ENCODE data around the gene ZNF750.

The ZNF750 gene

DNA sequence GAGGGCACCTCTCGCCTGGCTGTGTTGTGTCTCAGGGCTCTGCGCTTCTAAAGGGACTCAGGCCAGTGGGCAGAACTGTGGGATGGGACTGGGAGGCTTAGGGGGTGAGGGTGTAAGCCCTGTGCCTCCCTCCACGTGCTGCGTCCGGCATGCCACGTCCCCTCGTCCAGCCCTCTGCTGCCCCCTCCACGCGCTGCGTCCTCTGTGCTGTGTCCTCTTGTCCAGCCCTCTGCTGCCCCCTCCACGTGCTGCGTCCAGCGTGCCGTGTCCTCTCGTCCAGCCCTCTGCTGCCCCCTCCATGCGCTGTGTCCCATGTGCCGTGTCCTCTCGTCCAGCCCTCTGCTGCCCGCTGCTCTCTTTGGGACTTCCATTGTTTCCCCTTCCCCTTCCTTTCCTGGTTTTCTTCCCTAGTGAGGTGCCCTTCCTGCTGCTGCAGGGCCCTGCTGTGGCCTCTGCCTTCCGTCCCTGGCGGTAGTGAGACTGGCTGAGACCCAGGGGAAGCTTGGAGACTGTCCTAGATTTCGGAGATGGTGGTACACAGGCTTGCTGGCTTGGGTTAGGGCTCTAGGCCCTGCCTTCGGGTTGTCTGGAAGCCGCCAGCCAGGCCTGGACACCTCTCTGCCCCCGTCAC, 6.4 kb upstream of the ZNF750 start:
- H3K4me2 ChIP-seq (ENCODE audit: low read length) = no peak overlapping the region
- TF ChIP-seq, protein P1, sequence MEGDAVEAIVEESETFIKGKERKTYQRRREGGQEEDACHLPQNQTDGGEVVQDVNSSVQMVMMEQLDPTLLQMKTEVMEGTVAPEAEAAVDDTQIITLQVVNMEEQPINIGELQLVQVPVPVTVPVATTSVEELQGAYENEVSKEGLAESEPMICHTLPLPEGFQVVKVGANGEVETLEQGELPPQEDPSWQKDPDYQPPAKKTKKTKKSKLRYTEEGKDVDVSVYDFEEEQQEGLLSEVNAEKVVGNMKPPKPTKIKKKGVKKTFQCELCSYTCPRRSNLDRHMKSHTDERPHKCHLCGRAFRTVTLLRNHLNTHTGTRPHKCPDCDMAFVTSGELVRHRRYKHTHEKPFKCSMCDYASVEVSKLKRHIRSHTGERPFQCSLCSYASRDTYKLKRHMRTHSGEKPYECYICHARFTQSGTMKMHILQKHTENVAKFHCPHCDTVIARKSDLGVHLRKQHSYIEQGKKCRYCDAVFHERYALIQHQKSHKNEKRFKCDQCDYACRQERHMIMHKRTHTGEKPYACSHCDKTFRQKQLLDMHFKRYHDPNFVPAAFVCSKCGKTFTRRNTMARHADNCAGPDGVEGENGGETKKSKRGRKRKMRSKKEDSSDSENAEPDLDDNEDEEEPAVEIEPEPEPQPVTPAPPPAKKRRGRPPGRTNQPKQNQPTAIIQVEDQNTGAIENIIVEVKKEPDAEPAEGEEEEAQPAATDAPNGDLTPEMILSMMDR (IDR thresholded peaks at IDR 0.05; ENCODE audit: low read depth, low read length, poor library complexity, severe bottlenecking) = no peak
- no peak for TF ChIP-seq EZH2phosphoT487 (IDR thresholded peaks at IDR 0.05; ENCODE audit: borderline replicate concordance, low read length)
- no peaks in the 10 kb centered on the region for H3K9me3 ChIP-seq (ENCODE audit: control insufficient read depth, insufficient read depth, low read length)
- H3K27me3 ChIP-seq (ENCODE audit: control insufficient read depth, low read length) = no peaks in the 10 kb centered on the region
- H3K4me1 ChIP-seq (ENCODE audit: control insufficient read depth, low read length) = peaks cover 7% of the 10 kb centered on the region
- H3K9me2 ChIP-seq (replicated peaks; ENCODE audit: control insufficient read depth, low read length) = no peaks in the 10 kb centered on the region
- H3K4me3 ChIP-seq (ENCODE audit: low read length) = no peak overlapping the region
- no peaks in the 10 kb centered on the region; the same call in 1 of the 2 replicates for H3K36me3 ChIP-seq (ENCODE audit: control insufficient read depth, low read length)
- no peak overlapping the region for H3K27ac ChIP-seq (ENCODE audit: low read depth, low read length)
- no peaks in the 10 kb centered on the region for H3K79me2 ChIP-seq (ENCODE audit: control insufficient read depth, low read length)
- H4K20me1 ChIP-seq (ENCODE audit: control insufficient read depth, insufficient read depth, low read depth, low read length) = no peaks in the 10 kb centered on the region
- no peaks in the 10 kb centered on the region for H3F3A ChIP-seq (ENCODE audit: control insufficient read depth, insufficient read depth)

DNA sequence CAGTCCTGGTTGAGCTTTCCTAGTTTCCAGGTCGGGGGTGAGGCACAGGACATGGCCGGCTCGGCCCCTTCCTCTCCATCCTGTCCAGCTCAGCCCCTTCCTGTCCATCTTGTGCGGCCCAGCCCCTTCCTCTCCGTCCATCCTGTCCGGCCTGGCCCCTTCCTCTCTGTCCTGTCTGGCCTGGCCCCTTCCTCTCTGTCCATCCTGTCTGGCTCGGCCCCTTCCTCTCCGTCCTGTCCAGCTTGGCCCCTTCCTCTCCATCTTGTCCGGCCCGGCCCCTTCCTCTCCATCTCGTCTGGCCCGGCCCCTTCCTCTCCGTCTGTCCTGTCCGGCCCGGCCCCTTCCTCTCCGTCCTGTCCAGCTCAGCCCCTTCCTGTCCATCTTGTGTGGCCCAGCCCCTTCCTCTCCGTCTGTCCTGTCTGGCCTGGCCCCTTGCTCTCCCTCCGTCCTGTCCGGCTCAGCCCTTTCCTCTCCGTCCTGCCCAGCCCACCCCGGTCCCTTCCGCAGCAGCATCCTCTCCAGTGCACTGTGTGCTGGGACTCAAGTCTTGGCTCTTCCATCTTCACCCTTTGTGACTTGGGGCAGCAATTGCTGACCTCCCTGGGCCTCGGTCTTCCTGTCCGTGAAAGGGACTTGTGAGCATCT, 5.5 kb upstream of the ZNF750 start:
- H3K79me2 ChIP-seq (ENCODE audit: control insufficient read depth, low read length) = no peaks in the 10 kb centered on the region
- no peak overlapping the region for H3K4me3 ChIP-seq (ENCODE audit: low read length)
- TF ChIP-seq, protein P1 (IDR thresholded peaks at IDR 0.05; ENCODE audit: low read depth, low read length, poor library complexity, severe bottlenecking) = no peak
- H3K4me2 ChIP-seq (ENCODE audit: low read length) = no peak overlapping the region
- H3F3A ChIP-seq (ENCODE audit: control insufficient read depth, insufficient read depth) = no peaks in the 10 kb centered on the region
- H3K4me1 ChIP-seq (ENCODE audit: control insufficient read depth, low read length) = peaks cover 7% of the 10 kb centered on the region
- H3K9me3 ChIP-seq (ENCODE audit: control insufficient read depth, insufficient read depth, low read length) = no peaks in the 10 kb centered on the region
- no peaks in the 10 kb centered on the region for H3K27me3 ChIP-seq (ENCODE audit: control insufficient read depth, low read length)
- no peaks in the 10 kb centered on the region for H3K9me2 ChIP-seq (replicated peaks; ENCODE audit: control insufficient read depth, low read length)
- no peak overlapping the region for H3K27ac ChIP-seq (ENCODE audit: low read depth, low read length)
- no peaks in the 10 kb centered on the region; the same call in 1 of the 2 replicates for H3K36me3 ChIP-seq (ENCODE audit: control insufficient read depth, low read length)
- no peaks in the 10 kb centered on the region for H4K20me1 ChIP-seq (ENCODE audit: control insufficient read depth, insufficient read depth, low read depth, low read length)

DNA sequence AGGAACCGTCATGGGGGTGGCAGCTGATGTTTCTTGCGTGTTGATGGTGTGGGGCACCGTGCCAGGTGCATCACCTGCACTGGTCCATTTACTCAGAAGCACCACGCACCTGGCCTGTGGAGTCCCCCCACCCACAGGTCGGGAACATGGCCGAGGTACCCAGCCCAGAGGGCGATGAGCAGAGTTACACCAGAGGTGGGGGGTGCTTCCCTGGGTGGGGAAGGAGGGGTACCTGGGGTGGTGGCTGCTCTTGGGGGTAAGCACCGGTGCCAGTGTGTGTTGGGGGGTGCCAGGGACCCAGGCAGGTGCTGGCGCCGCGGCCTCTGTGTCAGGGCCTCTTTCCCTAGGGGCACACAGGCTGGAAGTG, 5.0 kb upstream of the ZNF750 start:
- H3K4me2 ChIP-seq (ENCODE audit: low read length) = no peak overlapping the region
- no peaks in the 10 kb centered on the region for H3K79me2 ChIP-seq (ENCODE audit: control insufficient read depth, low read length)
- H4K20me1 ChIP-seq (ENCODE audit: control insufficient read depth, insufficient read depth, low read depth, low read length) = no peaks in the 10 kb centered on the region
- H3K9me3 ChIP-seq (ENCODE audit: control insufficient read depth, insufficient read depth, low read length) = no peaks in the 10 kb centered on the region
- H3F3A ChIP-seq (ENCODE audit: control insufficient read depth, insufficient read depth) = no peaks in the 10 kb centered on the region
- H3K4me3 ChIP-seq (ENCODE audit: low read length) = no peak overlapping the region
- H3K4me1 ChIP-seq (ENCODE audit: control insufficient read depth, low read length) = peaks cover 7% of the 10 kb centered on the region
- H3K9me2 ChIP-seq (replicated peaks; ENCODE audit: control insufficient read depth, low read length) = no peaks in the 10 kb centered on the region
- H3K27me3 ChIP-seq (ENCODE audit: control insufficient read depth, low read length) = no peaks in the 10 kb centered on the region
- H3K36me3 ChIP-seq (ENCODE audit: control insufficient read depth, low read length) = no peaks in the 10 kb centered on the region; the same call in 1 of the 2 replicates
- no peak overlapping the region for H3K27ac ChIP-seq (ENCODE audit: low read depth, low read length)
- TF ChIP-seq EZH2phosphoT487 (IDR thresholded peaks at IDR 0.05; ENCODE audit: borderline replicate concordance, low read length) = no peak
- TF ChIP-seq, protein P1 (IDR thresholded peaks at IDR 0.05; ENCODE audit: low read depth, low read length, poor library complexity, severe bottlenecking) = no peak

All from DOHH2 (cell line).